HG02759 (cell line): ENCODE data around the gene RIPPLY3.

Experiments used
- ATAC-seq: cut with Tn5 transposase; IDR thresholded peaks from one replicate; pipeline ENCODE4 v1.9.1; 2021; ENCODE audit warnings: mild to moderate bottlenecking, moderate library complexity; ENCODE audit not compliant: unreplicated experiment

Gene RIPPLY3, protein sequence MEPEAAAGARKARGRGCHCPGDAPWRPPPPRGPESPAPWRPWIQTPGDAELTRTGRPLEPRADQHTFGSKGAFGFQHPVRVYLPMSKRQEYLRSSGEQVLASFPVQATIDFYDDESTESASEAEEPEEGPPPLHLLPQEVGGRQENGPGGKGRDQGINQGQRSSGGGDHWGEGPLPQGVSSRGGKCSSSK

DNA sequence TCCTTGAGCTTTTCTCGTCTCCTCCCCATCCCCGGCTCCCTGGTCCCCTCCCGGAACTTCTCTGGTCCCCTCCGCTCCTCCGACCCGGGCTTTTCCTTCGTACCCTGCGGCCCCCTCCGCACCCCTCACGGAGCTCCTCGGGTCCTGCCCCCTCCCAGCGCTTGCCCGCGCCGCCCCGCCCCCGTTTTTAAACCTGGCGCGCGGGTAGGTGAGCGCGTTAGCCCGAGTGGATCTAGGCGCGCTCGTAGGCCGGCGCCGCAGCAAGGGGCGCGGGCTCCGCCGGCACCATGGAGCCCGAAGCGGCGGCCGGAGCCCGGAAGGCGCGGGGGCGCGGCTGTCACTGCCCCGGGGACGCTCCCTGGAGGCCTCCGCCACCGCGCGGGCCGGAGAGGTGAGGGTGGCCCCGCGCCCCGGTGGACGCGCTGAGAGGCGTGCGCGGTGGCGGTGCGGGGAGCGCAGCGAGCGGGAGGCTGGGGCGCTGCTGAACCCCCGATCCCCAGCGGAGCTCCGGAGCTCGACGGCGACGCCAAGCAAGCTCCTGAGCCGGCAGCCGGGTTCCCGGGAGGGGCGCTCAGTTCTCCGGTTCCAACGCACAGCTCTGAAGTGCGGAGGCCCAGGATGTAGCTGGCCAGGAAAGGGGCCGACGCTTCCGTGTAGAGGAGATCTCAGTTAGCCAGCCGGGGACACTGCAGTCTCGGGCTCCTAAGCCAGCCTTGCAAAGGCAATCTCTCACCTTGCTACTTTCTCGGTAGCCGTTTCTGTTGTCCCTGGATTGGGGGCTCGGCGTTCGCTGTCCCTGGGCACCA is at the start of gene RIPPLY3:
Gene RIPPLY3 (plus strand): TSS at position 217 of the 806 bp plus-strand sequence. CDS start 71 bp downstream, at position 288.
- ATAC-seq: no peak

DNA sequence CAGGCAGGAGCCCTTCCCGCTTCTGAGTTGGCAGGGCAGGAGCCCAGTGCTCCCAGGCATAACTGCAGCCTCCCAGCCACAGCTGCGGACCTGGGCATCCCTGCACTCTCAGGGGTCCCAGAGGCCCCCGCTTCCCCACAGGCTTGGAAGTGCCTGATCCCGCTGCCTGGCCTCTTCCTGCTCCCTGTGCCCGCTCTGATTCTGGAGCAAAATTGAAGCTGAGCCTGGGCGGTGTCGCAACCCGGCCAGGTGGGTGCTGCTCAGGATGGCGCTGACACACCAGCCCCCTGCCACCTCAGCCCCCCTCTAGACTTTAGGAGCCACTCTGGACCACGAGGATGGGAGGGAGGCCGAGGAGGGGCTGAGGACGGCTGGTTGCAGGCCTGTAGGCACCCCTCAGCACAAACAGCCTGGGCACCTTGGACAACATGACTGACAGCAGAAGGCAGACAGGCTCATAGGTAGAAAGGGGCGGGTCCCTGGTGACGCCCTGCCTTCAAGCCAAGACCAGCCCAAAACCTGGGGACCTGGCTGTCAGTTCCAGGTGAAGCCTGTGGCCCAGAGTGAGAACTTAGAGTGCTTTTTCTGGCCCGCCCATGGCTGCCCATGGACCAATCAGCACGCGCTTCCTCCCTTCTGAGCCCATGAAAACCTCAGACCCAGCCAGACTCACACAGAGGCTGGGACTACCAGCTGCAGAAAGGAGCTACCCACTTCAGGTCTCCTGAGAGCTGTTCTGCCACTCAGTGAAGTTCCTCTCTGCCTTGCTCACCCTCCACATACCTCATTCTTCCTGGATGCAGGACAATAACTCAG is 47.3 kb upstream of the RIPPLY3 start:
- ATAC-seq: no peak

- no peak for ATAC-seq
Observed at GRCh38 chr21:36960676-36961284, 45.7 kb upstream of the RIPPLY3 start.

DNA sequence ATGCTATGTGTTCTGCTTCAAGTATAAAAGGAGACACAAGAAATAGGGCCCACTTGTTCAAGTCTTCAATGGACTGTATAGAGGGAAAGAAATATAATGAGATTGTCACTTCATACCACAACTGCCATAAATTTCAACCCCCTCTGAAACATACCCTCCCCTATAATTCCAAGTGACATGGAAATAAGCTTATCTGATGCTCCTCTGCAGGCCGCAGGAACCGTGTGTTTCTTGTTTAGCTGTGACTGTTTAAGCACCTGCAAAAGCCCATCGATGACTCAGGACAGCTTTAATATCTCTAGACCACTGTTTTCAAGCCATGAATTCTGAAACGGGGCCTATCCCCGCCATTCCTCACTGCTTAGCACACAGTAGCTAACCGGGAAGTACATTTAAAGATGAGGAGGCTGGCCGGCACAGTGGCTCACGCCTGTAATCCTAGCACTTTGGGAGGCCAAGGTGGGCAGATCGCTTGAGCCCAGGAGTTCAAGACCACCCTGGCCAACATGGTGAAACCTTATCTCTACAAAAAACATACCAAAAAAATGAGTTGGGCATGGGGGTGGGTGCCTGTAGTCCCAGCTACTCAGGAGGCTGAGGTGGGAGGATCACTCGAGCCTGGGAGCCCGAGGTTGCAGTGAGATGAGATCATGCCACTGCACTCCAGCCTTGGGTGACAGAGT is 44.3 kb upstream of the RIPPLY3 start:
- no peak for ATAC-seq

GRCh38 chr21:36964398-36964797 is 42.1 kb upstream of the RIPPLY3 start:
- no peak for ATAC-seq

GRCh38 chr21:36964827-36965719 is 41.4 kb upstream of the RIPPLY3 start:
- no peak for ATAC-seq

GRCh38 chr21:36965720-36966065 is 40.8 kb upstream of the RIPPLY3 start:
- no peak for ATAC-seq

- peak; percentile 86 for ATAC-seq
Observed at GRCh38 chr21:36966066-36966820, 40.3 kb upstream of the RIPPLY3 start, which contains the start of gene HLCS. HLCS (minus strand) TSS chr21:36966669; CDS start chr21:36966638, 31 bp downstream.

GRCh38 chr21:36966821-36967768 is 39.4 kb upstream of the RIPPLY3 start:
- peak; percentile 25 for ATAC-seq

GRCh38 chr21:36968414-36968813 is 38.1 kb upstream of the RIPPLY3 start:
- no peak for ATAC-seq

DNA sequence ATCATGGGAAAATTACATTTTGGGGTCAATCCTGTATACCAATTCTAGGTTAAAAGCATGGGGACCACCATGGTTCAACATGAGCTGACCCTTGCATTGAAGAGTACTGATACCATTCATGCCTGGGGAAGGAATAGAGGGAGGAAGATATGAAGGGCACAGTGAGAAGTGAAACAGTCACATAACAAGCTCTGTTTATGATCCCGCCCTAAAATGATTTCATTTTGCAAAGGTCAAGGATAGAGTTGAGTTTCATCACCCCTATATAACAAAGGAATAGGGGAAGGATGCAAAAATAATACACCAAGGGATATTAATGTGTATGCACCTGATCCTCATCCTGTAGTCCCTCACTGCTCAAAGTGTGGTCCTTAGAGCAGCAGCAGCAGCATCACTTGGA is 37.5 kb upstream of the RIPPLY3 start:
- no peak for ATAC-seq

DNA sequence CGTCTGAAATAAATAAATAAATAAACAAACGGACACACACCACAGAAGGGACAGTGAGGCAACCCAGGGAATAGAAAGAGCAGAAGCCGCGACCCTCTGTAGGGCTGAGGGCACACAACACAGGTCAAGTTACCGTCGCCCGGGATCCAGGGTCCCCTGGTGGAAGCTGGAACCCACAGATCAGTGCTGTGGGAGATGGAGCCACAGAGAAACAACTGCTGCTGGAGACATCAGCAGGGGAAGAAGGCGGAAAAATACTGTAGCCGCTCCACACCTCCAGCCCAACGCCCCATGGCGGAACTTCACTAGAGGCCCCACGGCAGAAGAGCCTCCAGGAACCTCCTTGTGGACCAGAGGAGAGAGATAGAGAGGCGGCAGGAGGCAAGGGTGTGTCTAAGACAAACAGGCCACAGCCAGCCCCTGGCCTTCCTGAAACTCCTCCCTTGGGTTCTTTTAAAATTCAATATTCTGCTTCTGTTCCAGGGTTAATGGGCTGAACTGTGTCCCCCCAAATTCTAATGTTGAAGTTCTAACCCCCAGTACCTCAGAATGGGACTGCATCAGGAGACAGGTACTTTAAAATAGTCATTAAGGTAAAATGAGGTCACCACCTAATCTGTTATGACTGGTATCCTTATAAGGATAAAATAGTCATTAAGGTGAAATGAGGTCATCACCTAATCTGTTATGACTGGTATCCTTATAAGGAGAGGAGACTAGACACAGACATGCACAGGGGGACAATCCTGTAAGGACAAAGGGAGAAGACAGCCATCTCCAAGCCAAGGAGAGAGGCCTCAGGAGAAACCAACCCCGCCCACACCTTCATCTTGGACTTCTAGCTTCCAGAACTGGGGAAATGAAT is 32.3 kb upstream of the RIPPLY3 start:
- ATAC-seq: no peak

GRCh38 chr21:36974851-36975192 is 31.7 kb upstream of the RIPPLY3 start:
- ATAC-seq: no peak

- no peak for ATAC-seq
Observed at GRCh38 chr21:36976228-36976861, 30.2 kb upstream of the RIPPLY3 start.

DNA sequence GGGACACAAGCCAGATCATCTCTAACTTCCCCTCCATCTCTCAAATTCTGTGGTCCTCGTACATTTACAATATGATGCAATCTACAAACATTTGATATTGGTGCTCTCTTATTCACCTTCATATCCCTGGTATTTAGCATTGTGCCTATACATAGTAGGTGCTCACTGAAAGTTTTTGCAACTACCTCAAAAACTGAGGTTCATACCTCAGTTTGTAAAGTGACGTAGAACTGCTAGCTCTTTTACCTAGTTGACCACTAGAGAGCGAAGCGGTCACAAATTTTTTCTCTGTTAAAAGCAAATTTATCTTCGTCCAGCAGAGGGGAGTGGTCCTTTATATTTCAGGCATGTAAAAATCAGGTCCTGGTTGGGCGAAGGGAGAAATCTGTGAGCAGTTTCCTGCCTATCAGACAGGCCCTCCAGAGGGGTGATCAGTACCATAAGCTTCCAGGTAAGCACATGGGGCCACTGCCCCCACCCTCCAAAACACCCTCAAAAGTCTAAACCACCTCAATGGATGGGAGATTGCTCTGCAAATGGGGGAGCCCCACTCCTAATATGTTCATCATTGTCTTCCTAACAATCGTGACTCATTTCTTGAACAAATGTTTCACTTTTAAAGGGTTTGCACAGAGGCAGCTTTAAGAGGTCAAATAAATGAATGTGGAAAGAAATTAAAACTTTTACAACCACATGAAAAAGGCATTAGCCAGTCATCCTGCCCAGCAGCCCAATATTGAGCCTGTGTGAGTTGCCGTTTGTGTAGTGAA is 29.4 kb upstream of the RIPPLY3 start:
- ATAC-seq: peak; percentile 64
